HepG2 (cell line): ENCODE data around the gene XPR1.

Source experiments
- CC2D1A ChIP-seq: sonication (generic); formaldehyde crosslinking; IDR thresholded peaks from 2 replicates; pipeline ENCODE4 v1.8.1; 2023; ENCODE audit warnings: mild to moderate bottlenecking, missing genetic modification reagents
- CTCF ChIP-seq: sonication (generic); formaldehyde crosslinking; IDR thresholded peaks from 2 replicates; pipeline ENCODE4 v1.5.0; 2020; ENCODE audit warnings: mild to moderate bottlenecking, missing genetic modification reagents, moderate library complexity
- FOXJ3 ChIP-seq: sonication (generic); formaldehyde crosslinking; IDR thresholded peaks from 2 replicates; pipeline ENCODE4 v1.4.0; 2020; ENCODE audit warnings: missing genetic modification reagents, mild to moderate bottlenecking, borderline replicate concordance
- KAT2B ChIP-seq: fragments of 150-350 bp; IDR thresholded peaks from 2 replicates; pipeline ENCODE4 v1.6.1; 2014; ENCODE audit warnings: low read depth, low read length, borderline replicate concordance
- MAFF ChIP-seq: IDR thresholded peaks from 2 replicates; pipeline ENCODE4 v1.6.1; 2011; ENCODE audit warnings: low read depth, low read length, improper control_type of control experiment
- NR2C2 ChIP-seq: sonication (generic); formaldehyde crosslinking; IDR thresholded peaks from 2 replicates; pipeline ENCODE4 v1.4.0; 2020; ENCODE audit warnings: missing genetic modification reagents, mild to moderate bottlenecking, moderate library complexity, borderline replicate concordance
- PHF21A ChIP-seq: sonication (generic); formaldehyde crosslinking; IDR thresholded peaks from 2 replicates; pipeline ENCODE4 v1.5.0; 2020; ENCODE audit warnings: mild to moderate bottlenecking, missing genetic modification reagents
- POLR2A ChIP-seq, 2 experiments: IDR thresholded peaks; 2 replicates each; pipeline ENCODE4 v1.6.1; 2011; ENCODE audit warnings: low read depth in 2 of 2, low read length in 2 of 2, mild to moderate bottlenecking in 1 of 2, moderate library complexity in 1 of 2; ENCODE audit not compliant: insufficient read depth in 1 of 2
- POLR2AphosphoS5 ChIP-seq: IDR thresholded peaks from 2 replicates; pipeline ENCODE4 v1.6.1; 2012; ENCODE audit warnings: low read depth, low read length
- USF2 ChIP-seq, 2 experiments: sonication (generic) in 1 of 2; formaldehyde crosslinking in 1 of 2; IDR thresholded peaks; 2 replicates each; pipeline versions ENCODE4 v1.5.1 to v1.6.1; 2011 to 2020; ENCODE audit warnings: borderline replicate concordance in 1 of 2, low read depth in 1 of 2, low read length in 1 of 2, mild to moderate bottlenecking in 1 of 2, missing genetic modification reagents in 1 of 2, moderate library complexity in 1 of 2
- ZBTB43 ChIP-seq: sonication (generic); formaldehyde crosslinking; conservative IDR thresholded peaks from 2 replicates; pipeline ENCODE4 v1.4.0; 2020; ENCODE audit warnings: missing genetic modification reagents
- ZHX1 ChIP-seq: sonication (generic); formaldehyde crosslinking; IDR thresholded peaks from 2 replicates; pipeline ENCODE4 v1.8.1; 2022; ENCODE audit warnings: low read depth, mild to moderate bottlenecking, missing genetic modification reagents
- ZNF503 ChIP-seq: sonication (generic); formaldehyde crosslinking; IDR thresholded peaks from 2 replicates; pipeline ENCODE4 v1.4.0; 2020; ENCODE audit warnings: missing genetic modification reagents

GRCh38 chr1:180909005-180909414 is 277.2 kb downstream of the XPR1 start:
- TF ChIP-seq ZBTB43 (CRISPR knock-in tag): no peak
- TF ChIP-seq CC2D1A (CRISPR knock-in tag): no peak
- no peak for TF ChIP-seq NR2C2 (CRISPR knock-in tag)
- no peak for TF ChIP-seq POLR2A (IDR thresholded peaks at IDR 0.05; ENCODE audit: insufficient read depth in 1 of 2, low read depth in 2 of 2, low read length in 2 of 2)
- TF ChIP-seq KAT2B: no peak
- no peak for TF ChIP-seq POLR2AphosphoS5
- TF ChIP-seq FOXJ3 (CRISPR knock-in tag): no peak
- no peak for TF ChIP-seq ZHX1 (CRISPR knock-in tag)
- TF ChIP-seq USF2 (IDR thresholded peaks at IDR 0.05; ENCODE audit: low read depth, low read length): no peak
- no peak for TF ChIP-seq USF2 (CRISPR knock-in tag; IDR thresholded peaks at IDR 0.05; ENCODE audit: borderline replicate concordance)
- no peak for TF ChIP-seq ZNF503 (CRISPR knock-in tag)
- no peak for TF ChIP-seq PHF21A
- TF ChIP-seq CTCF (CRISPR knock-in tag): no peak
- TF ChIP-seq MAFF: no peak
